Heart right ventricle (tissue), 16 donors: ENCODE measurements around the gene GXYLT2. TPM values are rescaled to one million over a fixed set of nuclear protein-coding genes. Genes with fewer than 3 reads are reported as not detected.

Source experiments
- ATAC-seq, 8 donors: fragments of 200-7000 bp; cut with Tn5 transposase; one replicate each; pipeline ENCODE4 v1.9.1; 2020; ENCODE audit warnings: mild to moderate bottlenecking in 8 of 8, moderate library complexity in 8 of 8, moderate number of reproducible peaks in 1 of 8
- DNase-seq, 2 donors: peaks; one replicate each; pipeline ENCODE4 v3.0.0-alpha.2; 2020
- H3K27ac ChIP-seq, 10 donors: fragments of 200-600 bp; sonication (generic) in 2 of 10; one replicate each; pipeline versions ENCODE4 v1.5.0 to v1.8.0; 2020 to 2022; ENCODE audit warnings: mild to moderate bottlenecking in 3 of 10
- H3K27me3 ChIP-seq, 7 donors: fragments of 200-600 bp; one replicate each; pipeline ENCODE4 v1.8.0; 2021 to 2022; ENCODE audit warnings: mild to moderate bottlenecking in 2 of 7
- H3K36me3 ChIP-seq, 9 donors: fragments of 200-600 bp; sonication (generic) in 1 of 9; one replicate each; pipeline versions ENCODE4 v1.5.0 to v1.8.0; 2020 to 2022; ENCODE audit warnings: mild to moderate bottlenecking in 2 of 9
- H3K4me1 ChIP-seq, 9 donors: fragments of 200-600 bp; sonication (generic) in 1 of 9; one replicate each; pipeline versions ENCODE4 v1.5.0 to v1.8.0; 2020 to 2022; ENCODE audit warnings: mild to moderate bottlenecking in 4 of 9
- H3K4me3 ChIP-seq, 10 donors: fragments of 200-600 bp; sonication (generic) in 2 of 10; one replicate each; pipeline versions ENCODE4 v1.5.0 to v1.8.0; 2020 to 2022; ENCODE audit warnings: mild to moderate bottlenecking in 7 of 10, moderate library complexity in 2 of 10
- H3K9me3 ChIP-seq, 11 donors: fragments of 200-600 bp in 10 of 11; sonication (generic) in 2 of 11; one replicate each; pipeline versions ENCODE4 v1.5.0 to v1.8.0; 2013 to 2022; ENCODE audit warnings: mild to moderate bottlenecking in 2 of 11, control low read depth in 1 of 11, moderate library complexity in 1 of 11
- WGBS, 2 donors: extraction: QIAGEN DNeasy Blood & Tissue Kit; methylation state at CpG; one replicate each; pipeline ENCODE4 v1.1.7; 2013; ENCODE audit warnings: inconsistent platforms in 1 of 2; 5-methylcytosine and 5-hydroxymethylcytosine counted together
- intact Hi-C, 10 donors: fragments of 100-400 bp; cut with DNase I; formaldehyde crosslinking; loops; one replicate each; pipeline versions ENCODE4 v1.11.1 to v1.14.2; 2022
- polyA plus RNA-seq, 2 donors: library from polyadenylated mRNA; stranded (reverse); fragments of 200-250 nt; gene quantifications; one replicate each; pipeline ENCODE4 v1.2.3, GENCODE V29; 2013
- total RNA-seq, 10 donors: library from RNA; stranded (reverse); fragmentation: NEBNext Ultra II Directional in 3 of 10; extraction: Animal tissue kit (Norgen Biotek cat#: 25700) in 3 of 10; gene quantifications; one replicate each; pipeline versions ENCODE4 v1.2.1 to v1.2.4, GENCODE V29; 2021 to 2023
- TF ChIP-seq, protein P1 (sequence below), 9 donors: fragments of 200-600 bp; sonication (generic) in 2 of 9; IDR thresholded peaks; one replicate each; pipeline versions ENCODE4 v1.5.0 to v1.8.0; 2021 to 2022; ENCODE audit warnings: antibody characterized with exemption in 9 of 9, mild to moderate bottlenecking in 5 of 9, moderate library complexity in 1 of 9
- donor health status: Arrhythmogenic right ventricular cardiomyopathy.
- donor health status: ischemic (EF 13 %, LVEDD 7.1; RV severe dilation, severe dysfunction).
- donor health status: healthy with polysubstance abuse.
- donor health status: DM: no; HTN: yes; CAD: no.
- donor health status: DM: no; HTN: no; CAD: no.
- donor health status: ischemic (EF 25% LVEDD 6.9; RV normal size, moderate dysfunction).
- donor health status: ischemic (EF 25% LVEDD 5.7; RV mildly dilated, moderate dysfunction).
- donor health status: healthy.
- donor health status: DM: yes; HTN: yes; CAD: no.
- donor health status: Ischemic cardiomyopathy.
- donor health status: ischemic (EF 35%, LVEDD 5.7; RV mildly dilated, moderate dysfunction).
- donor health status: nonischemic (EF 11% LVEDD 7.7; RV severe dilation, severe dysfunction).
- donor health status: DM: yes; HTN: yes; CAD: no.
- donor health status: PGD.
- donor health status: ischemic (EF 29% LVEDD 5.4; RV normal size, mild dysfunction).
- donor health status: nonischemic (EF 23%, LVEDD 6.1; RV moderate dilation, normal function).

GXYLT2 gene
- total and polyA plus RNA-seq, 12 donors, result 1.5 to 26.7 (median 13.9) TPM

GRCh38 chr3:72900048-72900447 lies 12.2 kb downstream of the GXYLT2 start:
- Histone ChIP-seq H3K27ac (no peak overlapping the region), H3K4me3 (no peak overlapping the region), H3K27me3 (no peaks in the 10 kb centered on the region), H3K4me1 (peaks cover 0 to 21% (median 4%) of the 10 kb centered on the region in 9 donors), H3K9me3 (no peaks in the 10 kb centered on the region), H3K36me3 (no peaks in the 10 kb centered on the region)
- ATAC-seq (no peak), DNase-seq (no peak)
- intact Hi-C loops, result no loop called here
- 89 to 91% methylated on average over 7 of the region's 7 CpGs for WGBS, 2 donors
- TF ChIP-seq, protein P1, sequence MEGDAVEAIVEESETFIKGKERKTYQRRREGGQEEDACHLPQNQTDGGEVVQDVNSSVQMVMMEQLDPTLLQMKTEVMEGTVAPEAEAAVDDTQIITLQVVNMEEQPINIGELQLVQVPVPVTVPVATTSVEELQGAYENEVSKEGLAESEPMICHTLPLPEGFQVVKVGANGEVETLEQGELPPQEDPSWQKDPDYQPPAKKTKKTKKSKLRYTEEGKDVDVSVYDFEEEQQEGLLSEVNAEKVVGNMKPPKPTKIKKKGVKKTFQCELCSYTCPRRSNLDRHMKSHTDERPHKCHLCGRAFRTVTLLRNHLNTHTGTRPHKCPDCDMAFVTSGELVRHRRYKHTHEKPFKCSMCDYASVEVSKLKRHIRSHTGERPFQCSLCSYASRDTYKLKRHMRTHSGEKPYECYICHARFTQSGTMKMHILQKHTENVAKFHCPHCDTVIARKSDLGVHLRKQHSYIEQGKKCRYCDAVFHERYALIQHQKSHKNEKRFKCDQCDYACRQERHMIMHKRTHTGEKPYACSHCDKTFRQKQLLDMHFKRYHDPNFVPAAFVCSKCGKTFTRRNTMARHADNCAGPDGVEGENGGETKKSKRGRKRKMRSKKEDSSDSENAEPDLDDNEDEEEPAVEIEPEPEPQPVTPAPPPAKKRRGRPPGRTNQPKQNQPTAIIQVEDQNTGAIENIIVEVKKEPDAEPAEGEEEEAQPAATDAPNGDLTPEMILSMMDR (IDR thresholded peaks at IDR 0.05), result no peak

DNA sequence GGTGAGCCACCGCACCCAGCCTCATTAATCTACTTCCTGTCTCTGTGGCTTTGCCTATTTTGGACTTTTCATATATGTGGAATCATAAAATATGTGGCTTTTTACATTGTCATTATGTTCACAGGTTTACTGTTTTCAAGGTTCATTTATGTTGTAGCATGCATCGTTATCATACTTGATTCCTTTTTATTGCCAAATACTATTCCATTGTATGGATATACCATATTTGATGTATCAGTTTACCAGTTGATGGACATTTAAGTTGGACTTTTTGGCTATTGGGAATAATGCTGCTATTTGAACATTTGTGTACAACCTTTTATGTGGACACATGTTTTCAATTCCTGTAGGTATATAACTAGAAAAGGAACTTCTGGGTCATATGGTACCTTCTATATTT lies 14.0 kb downstream of the GXYLT2 start:
- H3K27me3 ChIP-seq, result no peaks in the 10 kb centered on the region
- intact Hi-C loops, result no loop called here
- TF ChIP-seq, protein P1 (IDR thresholded peaks at IDR 0.05), result no peak
- ATAC-seq (no peak), DNase-seq (no peak)
- H3K27ac ChIP-seq, result no peak overlapping the region
- H3K4me1 ChIP-seq, result peaks cover 0 to 21% (median 7%) of the 10 kb centered on the region in 9 donors
- no peaks in the 10 kb centered on the region for H3K9me3 ChIP-seq
- H3K4me3 ChIP-seq, result no peak overlapping the region
- H3K36me3 ChIP-seq, result no peaks in the 10 kb centered on the region
- WGBS, 2 donors, result 96 to 99% methylated on average over 2 of the region's 2 CpGs

DNA sequence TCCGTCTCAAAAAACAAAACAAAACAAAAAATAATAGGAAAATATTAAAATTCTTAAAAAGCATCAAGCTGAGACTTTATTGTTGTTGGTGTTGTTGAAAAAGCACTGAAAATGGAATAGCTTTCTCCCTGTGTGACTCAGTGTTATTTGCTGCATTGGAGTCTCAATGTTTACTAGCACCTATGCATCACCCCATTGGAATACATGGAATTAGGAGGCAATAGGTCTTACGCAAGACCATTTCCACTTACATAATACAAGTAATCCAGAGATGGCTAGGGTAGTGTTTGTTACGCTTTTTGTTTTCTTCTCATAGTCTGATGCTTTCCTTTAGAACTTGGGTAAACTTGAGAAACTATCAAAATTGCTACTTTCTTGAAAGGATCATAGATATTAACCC lies 15.2 kb downstream of the GXYLT2 start:
- H3K36me3 ChIP-seq, result no peaks in the 10 kb centered on the region
- intact Hi-C loops, result no loop called here
- no peaks in the 10 kb centered on the region for H3K9me3 ChIP-seq
- H3K4me1 ChIP-seq, result peaks cover 0 to 26% (median 4%) of the 10 kb centered on the region in 9 donors
- TF ChIP-seq, protein P1 (IDR thresholded peaks at IDR 0.05), result no peak
- DNase-seq, result no peak
- H3K27ac ChIP-seq, result no peak overlapping the region
- no peak for ATAC-seq
- 91 to 93% methylated on average over 3 of the region's 3 CpGs for WGBS, 2 donors
- no peak overlapping the region for H3K4me3 ChIP-seq
- H3K27me3 ChIP-seq, result no peaks in the 10 kb centered on the region

- peak in 1 of 8 donors; percentile 64 for ATAC-seq
- no peak overlapping the region for H3K27ac ChIP-seq
- DNase-seq, result no peak
- intact Hi-C loops, result no loop called here
- H3K4me1 ChIP-seq, result peaks cover 0 to 32% (median 8%) of the 10 kb centered on the region in 9 donors
- no peak overlapping the region for H3K4me3 ChIP-seq
- H3K36me3 ChIP-seq, result peaks cover 0 to 6% (median 0%) of the 10 kb centered on the region in 9 donors
- 47 to 48% methylated on average over 2 of the region's 2 CpGs for WGBS, 2 donors
- H3K9me3 ChIP-seq, result no peaks in the 10 kb centered on the region
- H3K27me3 ChIP-seq, result no peaks in the 10 kb centered on the region
- TF ChIP-seq, protein P1 (IDR thresholded peaks at IDR 0.05), result no peak
Observed at GRCh38 chr3:72904163-72904562, 16.3 kb downstream of the GXYLT2 start.
